ENCODE data around the gene ADAMTS6.

ADAMTS6 gene

GRCh38 chr5:65307088-65307487 is 174.6 kb downstream of the ADAMTS6 start:
- no peak for DNase-seq (ENCODE audit: low read depth, low spot score)
- H3K4me3 ChIP-seq (ENCODE audit: low read length) = no peak overlapping the region

- no peak overlapping the region for H3K4me3 ChIP-seq (ENCODE audit: low read length)
- no peak for DNase-seq (ENCODE audit: low read depth, low spot score)
Measured at GRCh38 chr5:65305913-65306312, 175.8 kb downstream of the ADAMTS6 start.

- no peak overlapping the region for H3K4me3 ChIP-seq (ENCODE audit: low read length)
- no peak for DNase-seq (ENCODE audit: low read depth, low spot score)
Measured at GRCh38 chr5:65299861-65300260, 181.9 kb downstream of the ADAMTS6 start.

- DNase-seq (ENCODE audit: low read depth, low spot score) = no peak
- no peak overlapping the region for H3K4me3 ChIP-seq (ENCODE audit: low read length)
Measured at GRCh38 chr5:65296067-65296466, 185.7 kb downstream of the ADAMTS6 start.

GRCh38 chr5:65292196-65292595 is 189.5 kb downstream of the ADAMTS6 start:
- no peak for DNase-seq (ENCODE audit: low read depth, low spot score)
- H3K4me3 ChIP-seq (ENCODE audit: low read length) = no peak overlapping the region

- no peak overlapping the region for H3K4me3 ChIP-seq (ENCODE audit: low read length)
- DNase-seq (ENCODE audit: low read depth, low spot score) = no peak
Measured at GRCh38 chr5:65290677-65291076, 191.0 kb downstream of the ADAMTS6 start.

- H3K4me3 ChIP-seq (ENCODE audit: low read length) = no peak overlapping the region
- DNase-seq (ENCODE audit: low read depth, low spot score) = no peak
Measured at GRCh38 chr5:65288657-65289056, 193.1 kb downstream of the ADAMTS6 start.

GRCh38 chr5:65279603-65280002 is 202.1 kb downstream of the ADAMTS6 start:
- DNase-seq (ENCODE audit: low read depth, low spot score) = no peak

GRCh38 chr5:65276178-65276890 is 205.4 kb downstream of the ADAMTS6 start:
- H3K4me3 ChIP-seq (ENCODE audit: low read length) = no peak overlapping the region

More at GRCh38 chr5:65279603-65280002, 202.1 kb downstream of the ADAMTS6 start:
- no peak overlapping the region for H3K4me3 ChIP-seq (ENCODE audit: low read length)

GRCh38 chr5:65271906-65272305 is 209.8 kb downstream of the ADAMTS6 start:
- DNase-seq (ENCODE audit: low read depth, low spot score) = no peak
- H3K4me3 ChIP-seq (ENCODE audit: low read length) = no peak overlapping the region

More at GRCh38 chr5:65276178-65276890, 205.4 kb downstream of the ADAMTS6 start:
- DNase-seq (ENCODE audit: low read depth, low spot score) = no peak

GRCh38 chr5:65268525-65268924 is 213.2 kb downstream of the ADAMTS6 start:
- H3K4me3 ChIP-seq (ENCODE audit: low read length) = no peak overlapping the region
- no peak for DNase-seq (ENCODE audit: low read depth, low spot score)

- no peak for DNase-seq (ENCODE audit: low read depth, low spot score)
- H3K4me3 ChIP-seq (ENCODE audit: low read length) = no peak overlapping the region
Measured at GRCh38 chr5:65264420-65264819, 217.3 kb downstream of the ADAMTS6 start.

GRCh38 chr5:65263321-65263720 is 218.4 kb downstream of the ADAMTS6 start:
- H3K4me3 ChIP-seq (ENCODE audit: low read length) = no peak overlapping the region

GRCh38 chr5:65262649-65263059 is 219.1 kb downstream of the ADAMTS6 start:
- no peak for DNase-seq (ENCODE audit: low read depth, low spot score)
- H3K4me3 ChIP-seq (ENCODE audit: low read length) = no peak overlapping the region

More at GRCh38 chr5:65263321-65263720, 218.4 kb downstream of the ADAMTS6 start:
- DNase-seq (ENCODE audit: low read depth, low spot score) = no peak

- DNase-seq (ENCODE audit: low read depth, low spot score) = no peak
- H3K4me3 ChIP-seq (ENCODE audit: low read length) = no peak overlapping the region
Measured at GRCh38 chr5:65262096-65262495, 219.6 kb downstream of the ADAMTS6 start.

GRCh38 chr5:65261499-65261898 is 220.2 kb downstream of the ADAMTS6 start:
- DNase-seq (ENCODE audit: low read depth, low spot score) = no peak
- no peak overlapping the region for H3K4me3 ChIP-seq (ENCODE audit: low read length)

- no peak for DNase-seq (ENCODE audit: low read depth, low spot score)
- H3K4me3 ChIP-seq (ENCODE audit: low read length) = no peak overlapping the region
Measured at GRCh38 chr5:65255294-65255693, 226.4 kb downstream of the ADAMTS6 start.

- H3K4me3 ChIP-seq (ENCODE audit: low read length) = no peak overlapping the region
- no peak for DNase-seq (ENCODE audit: low read depth, low spot score)
Measured at GRCh38 chr5:65252977-65253376, 228.7 kb downstream of the ADAMTS6 start.

GRCh38 chr5:65248896-65249295 is 232.8 kb downstream of the ADAMTS6 start:
- H3K4me3 ChIP-seq (ENCODE audit: low read length) = no peak overlapping the region
- no peak for DNase-seq (ENCODE audit: low read depth, low spot score)

- no peak for DNase-seq (ENCODE audit: low read depth, low spot score)
- no peak overlapping the region for H3K4me3 ChIP-seq (ENCODE audit: low read length)
Measured at GRCh38 chr5:65247594-65247993, 234.1 kb downstream of the ADAMTS6 start.

- no peak for DNase-seq (ENCODE audit: low read depth, low spot score)
- H3K4me3 ChIP-seq (ENCODE audit: low read length) = no peak overlapping the region
Measured at GRCh38 chr5:65246741-65247140, 235.0 kb downstream of the ADAMTS6 start.

Measured in Jurkat, Clone E6-1 (cell line).